GM12865 (cell line): ENCODE data around the gene DPYSL3.

Experiments used
- DNase-seq: peaks from one replicate; pipeline ENCODE4 v3.0.0; 2010; ENCODE audit warnings: low read depth
- H3K4me3 ChIP-seq: 2 replicates; pipeline ENCODE4 v1.5.1; 2011; ENCODE audit warnings: mild to moderate bottlenecking, low read depth, low read length, control low read depth
- CTCF ChIP-seq: IDR thresholded peaks from 2 replicates; pipeline ENCODE4 v1.5.1; 2011; ENCODE audit warnings: low read length, control low read depth, low read depth, inconsistent platforms; ENCODE audit not compliant: insufficient read depth; ENCODE audit errors: missing control alignments

Gene DPYSL3

GRCh38 chr5:147417135-147417813 is 92.6 kb downstream of the DPYSL3 start:
- no peak overlapping the region for H3K4me3 ChIP-seq
- no peak for TF ChIP-seq CTCF

GRCh38 chr5:147415651-147416050 is 94.2 kb downstream of the DPYSL3 start:
- no peak overlapping the region for H3K4me3 ChIP-seq
- TF ChIP-seq CTCF, result no peak
- no peak for DNase-seq

More at GRCh38 chr5:147417135-147417813, 92.6 kb downstream of the DPYSL3 start:
- DNase-seq, result no peak

- TF ChIP-seq CTCF, result no peak
- DNase-seq, result no peak
Observed at GRCh38 chr5:147413266-147413665, 96.6 kb downstream of the DPYSL3 start.

GRCh38 chr5:147412561-147412960 is 97.3 kb downstream of the DPYSL3 start:
- no peak overlapping the region for H3K4me3 ChIP-seq
- DNase-seq, result no peak
- TF ChIP-seq CTCF, result no peak

More at GRCh38 chr5:147413266-147413665, 96.6 kb downstream of the DPYSL3 start:
- H3K4me3 ChIP-seq, result no peak overlapping the region

- TF ChIP-seq CTCF, result no peak
- no peak overlapping the region for H3K4me3 ChIP-seq
- no peak for DNase-seq
Observed at GRCh38 chr5:147411359-147412319, 98.2 kb downstream of the DPYSL3 start.

- no peak for TF ChIP-seq CTCF
- H3K4me3 ChIP-seq, result no peak overlapping the region
- DNase-seq, result no peak
Observed at GRCh38 chr5:147410496-147411358, 99.1 kb downstream of the DPYSL3 start.
